Stimulated activated CD4-positive, alpha-beta T cell treated with anti-CD3 and anti-CD28 coated beads, Interleukin-15, amount 100 ng/mL, for 24 hours (primary cell): Measurements from ENCODE around the gene RAI1.

ENCODE experiments used
- DNase-seq: peaks from one replicate; pipeline ENCODE4 v3.0.0-alpha.2; 2020

Gene RAI1

DNA sequence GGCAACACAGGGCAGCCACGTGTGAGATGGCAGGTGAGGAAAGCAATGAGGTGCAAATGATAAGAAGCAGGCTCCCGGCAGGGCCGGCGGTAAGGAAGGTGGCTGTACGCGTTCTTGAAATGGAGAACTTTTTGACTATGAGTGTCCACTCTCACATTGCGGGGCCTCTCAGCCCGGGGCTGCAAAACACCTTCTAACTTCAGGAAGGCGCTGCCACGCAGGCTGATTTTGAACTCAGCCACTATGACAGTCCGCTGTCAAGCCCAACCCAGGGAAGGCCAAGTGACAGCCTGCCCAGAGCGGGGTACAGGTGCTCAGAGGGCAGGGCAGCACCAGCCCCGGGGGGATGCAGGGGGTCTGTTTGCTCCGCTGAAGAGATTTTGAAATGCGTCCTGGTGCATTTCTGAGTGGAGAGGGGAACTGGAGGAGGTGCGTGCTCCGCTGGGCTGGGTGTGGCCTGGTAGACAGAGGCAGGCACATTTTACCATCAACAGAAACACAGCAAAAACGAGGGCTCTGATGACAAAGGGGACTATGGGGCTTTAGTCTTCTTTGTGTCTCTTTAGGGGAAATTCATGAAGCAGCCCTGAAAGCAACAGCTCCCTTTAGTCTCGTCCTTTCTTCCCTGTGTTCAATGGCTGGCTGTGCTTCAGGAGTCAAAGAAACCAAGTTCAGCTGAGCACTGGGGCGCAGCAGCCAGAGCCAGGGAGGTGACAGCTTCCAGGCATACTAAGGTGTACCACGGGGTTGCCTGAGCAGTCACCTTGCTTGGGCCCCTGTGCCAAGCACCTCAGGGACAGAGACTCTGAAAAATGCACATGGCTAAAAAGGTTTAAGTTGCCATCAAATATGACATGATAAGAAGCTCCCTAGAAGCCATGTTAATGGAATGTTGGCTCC is 170.1 kb downstream of the RAI1 start:
- no peak for DNase-seq

DNA sequence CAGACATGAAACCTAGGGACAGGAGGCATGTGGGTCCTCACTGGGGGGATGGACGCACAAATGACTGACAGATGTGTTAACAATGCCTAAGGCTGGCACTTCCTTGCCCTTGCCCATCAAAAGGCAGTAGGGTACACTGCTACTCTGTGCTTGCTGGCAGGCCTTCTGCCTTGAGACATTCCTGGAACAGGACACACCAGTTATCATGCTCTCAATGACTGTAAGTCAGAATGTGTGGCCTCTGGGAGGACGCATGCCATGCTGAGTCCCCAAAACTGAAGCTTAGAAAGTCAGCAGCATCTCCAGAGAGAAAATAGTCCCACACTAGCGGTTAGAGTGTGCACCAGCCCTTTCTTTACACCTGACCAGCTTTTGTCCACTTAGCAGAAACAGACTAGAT is 171.7 kb downstream of the RAI1 start:
- no peak for DNase-seq

DNA sequence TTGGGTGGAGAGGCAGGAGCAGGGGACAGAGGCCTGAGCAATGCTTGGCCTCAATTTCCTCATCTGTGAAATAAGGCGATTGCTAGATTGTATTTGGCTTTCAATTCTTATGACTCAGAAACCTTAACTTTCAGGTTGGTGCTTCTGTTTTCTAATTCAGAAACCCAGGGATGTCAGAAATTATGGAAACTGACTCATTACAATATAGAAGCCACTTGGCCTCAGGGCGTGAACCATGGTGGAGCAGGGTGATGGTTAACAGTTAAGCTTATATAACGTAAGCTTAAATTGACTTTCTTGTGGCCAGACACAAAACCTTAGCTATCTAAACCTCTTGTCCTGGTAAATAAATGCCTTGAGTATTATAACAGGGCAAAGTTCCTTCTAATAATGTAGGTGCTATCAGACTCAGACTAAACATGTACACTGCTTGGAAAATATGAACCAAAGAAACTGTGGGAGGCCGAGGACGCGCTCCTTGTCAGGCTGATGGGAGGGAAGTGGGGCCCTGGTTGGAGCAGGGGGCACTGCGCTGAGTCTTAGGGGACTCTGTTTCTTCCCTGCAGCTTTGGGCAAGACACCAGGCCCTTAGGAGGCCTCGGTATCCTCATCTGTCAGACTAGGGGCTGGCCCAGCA is 172.7 kb downstream of the RAI1 start:
- peak; percentile 77 for DNase-seq

DNA sequence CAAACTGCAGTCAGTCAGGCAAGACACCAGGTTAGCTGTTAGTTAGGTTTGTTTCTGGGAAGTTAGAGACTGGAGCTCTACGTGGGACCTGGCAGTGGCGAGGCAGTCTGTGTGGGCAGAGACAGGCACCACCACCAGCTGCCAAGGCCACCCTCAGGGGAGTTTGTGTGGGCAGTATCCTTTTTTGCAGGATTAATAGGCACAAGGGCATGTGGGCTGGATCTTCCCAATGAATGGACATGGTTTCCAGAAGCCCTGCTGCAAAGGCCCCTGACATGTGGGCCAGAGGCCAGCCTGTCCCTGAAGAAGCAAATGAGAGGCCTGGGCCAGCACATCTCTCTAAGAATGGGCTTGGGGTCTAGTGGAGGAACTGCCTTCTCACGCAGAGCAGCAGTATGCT is 174.7 kb downstream of the RAI1 start:
- no peak for DNase-seq

DNA sequence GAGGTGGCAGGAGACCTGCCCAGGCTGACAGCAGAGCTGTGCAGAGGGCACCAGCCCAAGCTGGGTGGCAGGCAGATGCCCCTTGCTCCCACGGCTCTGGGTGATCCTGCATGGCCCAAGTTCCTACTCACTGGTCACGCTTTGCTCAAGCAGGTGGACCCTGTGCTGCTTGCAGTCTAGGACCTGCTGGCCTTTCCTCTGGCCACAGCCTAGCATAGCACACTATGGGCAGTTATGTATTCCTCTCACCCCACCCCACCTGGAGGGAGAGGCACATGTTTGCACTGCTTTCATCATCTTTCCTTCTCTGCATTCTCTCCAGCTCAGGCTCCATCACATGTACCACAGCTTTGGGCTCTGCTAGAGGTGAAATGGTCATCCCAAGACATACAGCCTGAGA is 175.1 kb downstream of the RAI1 start:
- DNase-seq = no peak

DNA sequence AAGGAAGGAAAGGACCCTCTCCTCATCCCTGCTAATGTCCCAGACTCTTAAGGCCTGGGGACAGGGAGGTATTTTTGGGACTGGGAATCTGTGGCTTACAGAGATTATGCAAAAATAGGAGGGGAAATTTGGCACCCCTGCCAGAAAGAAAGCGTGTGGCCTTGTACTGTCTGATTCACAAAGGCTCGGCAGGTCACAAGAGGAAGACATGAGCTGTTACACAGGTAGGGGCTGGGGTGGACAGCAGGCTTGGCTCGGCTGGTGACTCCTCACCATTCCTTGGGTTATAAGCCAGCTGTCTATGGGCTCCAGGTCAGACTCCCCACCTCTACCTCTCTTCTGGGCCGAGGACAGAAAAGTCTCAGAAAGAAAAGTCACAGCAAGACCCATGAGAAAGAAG is 176.2 kb downstream of the RAI1 start:
- no peak for DNase-seq

DNA sequence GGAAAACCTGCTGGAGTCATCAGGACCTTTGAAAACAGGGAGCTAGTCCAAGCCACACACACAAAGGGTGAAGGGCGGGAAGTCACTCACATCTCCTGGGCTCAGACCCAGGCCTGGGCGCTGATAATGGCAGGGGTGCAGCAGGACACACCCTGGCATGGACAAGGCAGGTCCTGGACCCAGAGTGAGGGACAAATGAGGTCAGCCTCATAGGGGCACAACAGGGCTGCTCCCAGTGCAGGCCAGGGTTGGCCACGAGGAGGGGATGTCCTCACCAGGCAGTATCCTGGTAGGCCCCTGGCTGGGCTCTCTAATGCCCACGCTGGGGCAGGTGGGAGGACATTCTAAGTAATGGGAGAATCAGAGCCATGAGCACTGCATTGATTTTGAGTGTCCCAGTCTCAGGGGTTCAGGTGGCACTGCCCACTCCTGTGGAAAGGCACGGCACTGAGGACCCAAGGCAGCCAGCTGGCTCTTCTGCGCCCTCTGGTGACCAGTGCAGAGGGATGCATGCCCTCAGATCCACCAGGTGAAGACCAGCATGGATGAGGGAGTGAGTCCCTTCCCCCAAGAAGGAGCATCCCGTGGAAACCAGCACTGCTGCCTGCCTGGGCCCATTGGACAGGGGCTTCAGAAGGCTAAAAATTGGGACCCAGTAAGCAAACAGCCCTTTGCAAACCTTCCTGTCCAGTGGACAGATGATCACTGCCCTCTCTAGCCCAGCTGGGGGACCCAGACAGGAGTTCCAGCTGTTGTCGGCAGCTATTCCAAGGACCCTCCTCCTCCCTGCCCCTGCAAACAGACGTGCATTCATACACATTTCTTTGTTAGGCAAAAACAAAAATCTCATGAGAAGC is 178.9 kb downstream of the RAI1 start:
- peak; percentile 76 for DNase-seq

DNA sequence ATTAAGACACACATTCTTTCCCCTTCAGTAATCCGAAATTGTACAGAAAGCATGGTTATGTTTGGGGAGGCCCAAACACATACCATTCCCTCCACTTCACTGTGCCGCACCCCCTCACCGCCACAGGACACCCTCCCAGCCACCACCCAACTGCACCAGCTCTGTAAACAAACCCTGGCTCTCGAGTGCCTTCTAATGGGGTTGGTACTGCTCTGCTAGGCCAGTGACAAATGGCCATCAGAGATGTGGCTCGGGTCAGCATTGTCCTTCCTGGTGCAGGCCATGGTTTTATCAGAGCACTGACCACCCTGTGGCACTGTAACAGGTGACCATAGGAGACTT is 179.5 kb downstream of the RAI1 start:
- no peak for DNase-seq
